AG09319 (cell line): ENCODE data around the gene CFAP97.
A peak's percentile ranks its signal among the peaks of the same experiment; 100 is the strongest.

Experiments used
- DNase-seq: peaks from one replicate; pipeline ENCODE4 v3.0.0-alpha.2; 2010; ENCODE audit warnings: low read depth; ENCODE audit errors: extremely low read depth
- TF ChIP-seq, protein P1 (sequence below): IDR thresholded peaks from 2 replicates; pipeline ENCODE4 v1.5.1; 2011; ENCODE audit warnings: low read depth, mild to moderate bottlenecking, inconsistent platforms, low read length, moderate library complexity

Gene CFAP97

DNA sequence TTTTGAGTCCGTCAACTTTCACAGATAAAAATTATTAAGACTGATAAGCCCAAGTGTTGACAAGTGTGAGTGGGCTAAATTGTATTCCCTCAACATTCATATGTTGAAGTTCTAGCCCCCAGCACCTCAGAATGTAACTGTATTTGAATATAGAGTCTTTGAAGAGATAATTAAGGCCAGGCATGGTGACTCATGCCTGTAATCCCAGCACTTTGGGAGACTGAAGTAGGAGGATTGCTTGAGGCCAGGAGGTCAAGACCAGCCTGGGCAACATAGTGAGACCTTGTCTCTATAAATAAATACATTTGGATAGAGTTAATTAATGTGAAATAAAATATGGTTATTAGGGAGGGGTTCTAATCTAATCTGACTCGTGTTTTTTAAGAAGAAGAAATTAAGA, 90.5 kb downstream of the CFAP97 start:
- TF ChIP-seq, protein P1, sequence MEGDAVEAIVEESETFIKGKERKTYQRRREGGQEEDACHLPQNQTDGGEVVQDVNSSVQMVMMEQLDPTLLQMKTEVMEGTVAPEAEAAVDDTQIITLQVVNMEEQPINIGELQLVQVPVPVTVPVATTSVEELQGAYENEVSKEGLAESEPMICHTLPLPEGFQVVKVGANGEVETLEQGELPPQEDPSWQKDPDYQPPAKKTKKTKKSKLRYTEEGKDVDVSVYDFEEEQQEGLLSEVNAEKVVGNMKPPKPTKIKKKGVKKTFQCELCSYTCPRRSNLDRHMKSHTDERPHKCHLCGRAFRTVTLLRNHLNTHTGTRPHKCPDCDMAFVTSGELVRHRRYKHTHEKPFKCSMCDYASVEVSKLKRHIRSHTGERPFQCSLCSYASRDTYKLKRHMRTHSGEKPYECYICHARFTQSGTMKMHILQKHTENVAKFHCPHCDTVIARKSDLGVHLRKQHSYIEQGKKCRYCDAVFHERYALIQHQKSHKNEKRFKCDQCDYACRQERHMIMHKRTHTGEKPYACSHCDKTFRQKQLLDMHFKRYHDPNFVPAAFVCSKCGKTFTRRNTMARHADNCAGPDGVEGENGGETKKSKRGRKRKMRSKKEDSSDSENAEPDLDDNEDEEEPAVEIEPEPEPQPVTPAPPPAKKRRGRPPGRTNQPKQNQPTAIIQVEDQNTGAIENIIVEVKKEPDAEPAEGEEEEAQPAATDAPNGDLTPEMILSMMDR = no peak
- DNase-seq = no peak

DNA sequence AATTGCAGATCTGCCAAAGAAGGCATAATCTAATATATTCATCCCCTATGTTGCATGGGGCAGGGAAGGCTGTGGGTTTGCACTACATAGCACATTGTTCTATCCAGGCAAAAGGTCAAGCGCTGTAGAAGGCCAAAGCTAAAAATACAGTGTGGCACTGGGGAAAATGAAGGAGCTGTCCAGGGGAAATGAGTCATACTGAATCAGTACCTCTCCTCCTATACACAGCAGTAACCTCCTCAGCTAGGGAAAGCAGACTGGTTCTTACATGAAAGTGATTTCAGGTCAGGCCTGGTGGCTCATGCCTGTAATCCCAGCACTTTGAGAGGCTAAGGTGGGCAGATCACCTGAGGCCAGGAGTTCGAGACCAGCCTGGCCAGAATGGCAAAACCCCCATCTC, 91.7 kb downstream of the CFAP97 start:
- TF ChIP-seq, protein P1 = no peak
- DNase-seq = peak; percentile 63

DNA sequence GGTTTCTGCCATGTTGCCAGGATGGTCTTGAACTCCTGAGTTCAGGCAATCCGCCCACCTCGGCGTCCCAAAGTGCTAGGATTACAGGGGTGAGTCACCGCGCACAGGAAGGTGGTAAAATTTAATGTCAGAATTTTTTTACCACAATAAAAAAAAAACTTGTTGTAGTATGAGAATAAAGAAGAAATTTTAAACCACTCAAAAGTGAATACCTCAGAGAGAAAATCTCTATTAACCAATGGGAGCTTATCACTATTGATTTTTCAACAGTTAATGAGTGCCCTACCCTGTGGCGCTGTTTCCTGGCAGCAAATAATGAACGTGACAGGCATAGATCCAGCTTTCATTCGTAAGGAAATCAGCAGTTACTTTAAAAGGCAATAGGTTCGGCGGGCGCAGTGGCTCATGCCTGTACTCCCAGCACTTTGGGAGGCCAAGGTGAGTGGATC, 93.4 kb downstream of the CFAP97 start:
- TF ChIP-seq, protein P1 = no peak
- no peak for DNase-seq

DNA sequence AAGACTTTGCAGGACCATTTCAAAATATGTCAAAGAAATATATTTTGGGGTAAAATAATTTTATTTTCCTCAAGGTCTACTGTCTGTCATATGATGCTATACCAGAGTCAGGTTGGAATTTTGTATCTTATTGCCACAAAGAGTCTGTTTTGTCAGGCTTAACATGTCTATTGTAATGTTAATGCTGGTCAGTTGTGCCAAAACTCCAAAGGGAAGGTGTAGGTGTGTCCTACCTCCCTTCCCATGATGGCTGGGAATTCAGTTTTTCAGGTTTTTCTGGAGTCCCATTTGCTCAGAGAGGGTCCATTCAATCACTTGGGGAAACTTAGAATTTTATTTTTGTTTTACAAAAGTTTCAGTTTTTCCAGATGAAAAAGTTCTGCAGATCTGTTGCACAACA, 94.1 kb downstream of the CFAP97 start:
- TF ChIP-seq, protein P1 = no peak
- no peak for DNase-seq
